Natural killer cell (primary cell): ENCODE measurements around the gene CAAP1. TPM values are rescaled to one million over a fixed set of nuclear protein-coding genes. Genes with fewer than 3 reads are reported as not detected.

Experiments used
- ATAC-seq, 3 donors: fragments of 150-1000 bp in 2 of 3; fragments of 200-7000 bp in 1 of 3; cut with Tn5 transposase; 1 replicate in 1 of 3; 2 replicates in 2 of 3; pipeline ENCODE4 v1.10.0; 2021; ENCODE audit warnings: mild to moderate bottlenecking in 2 of 3, moderate library complexity in 2 of 3
- DNase-seq, 2 donors: peaks; one replicate each; pipeline versions ENCODE4 v3.0.0 to v3.0.0-alpha.2; 2013 to 2021; ENCODE audit warnings: mixed read lengths in 1 of 2
- H3K27ac ChIP-seq: one replicate; pipeline ENCODE4 v1.5.1; 2013; ENCODE audit warnings: mild to moderate bottlenecking, low read length
- H3K27me3 ChIP-seq: one replicate; pipeline ENCODE4 v1.6.1; 2013; ENCODE audit warnings: low read length; ENCODE audit not compliant: control insufficient read depth, insufficient read depth
- H3K36me3 ChIP-seq: one replicate; pipeline ENCODE4 v1.6.1; 2013; ENCODE audit warnings: low read length; ENCODE audit not compliant: control insufficient read depth, insufficient read depth
- H3K4me1 ChIP-seq: one replicate; pipeline ENCODE4 v1.6.1; 2013; ENCODE audit warnings: low read length; ENCODE audit not compliant: control insufficient read depth, insufficient read depth
- H3K4me3 ChIP-seq: one replicate; pipeline ENCODE4 v1.5.1; 2013; ENCODE audit warnings: low read length
- H3K9me3 ChIP-seq: one replicate; pipeline ENCODE4 v1.6.1; 2013; ENCODE audit warnings: low read length; ENCODE audit not compliant: control insufficient read depth, insufficient read depth
- H3K27ac Mint-ChIP-seq, 2 donors: one replicate each; pipeline ENCODE4 v1.8.0; 2022; ENCODE audit warnings: mild to moderate bottlenecking in 2 of 2, mixed read lengths in 2 of 2, moderate library complexity in 1 of 2
- H3K27me3 Mint-ChIP-seq, 2 donors: one replicate each; pipeline ENCODE4 v1.8.0; 2022; ENCODE audit warnings: low read depth in 2 of 2, mixed read lengths in 2 of 2
- H3K36me3 Mint-ChIP-seq: one replicate; pipeline ENCODE4 v1.8.0; 2022; ENCODE audit warnings: mixed read lengths
- H3K4me1 Mint-ChIP-seq, 2 donors: one replicate each; pipeline ENCODE4 v1.8.0; 2022; ENCODE audit warnings: mixed read lengths in 2 of 2
- H3K4me3 Mint-ChIP-seq: one replicate; pipeline ENCODE4 v1.8.0; 2022; ENCODE audit warnings: mild to moderate bottlenecking, moderate library complexity, mixed read lengths
- H3K9me3 Mint-ChIP-seq, 2 donors: one replicate each; pipeline ENCODE4 v1.8.0; 2022; ENCODE audit warnings: mixed read lengths in 2 of 2
- WGBS: methylation state at CpG from one replicate; pipeline ENCODE4 v1.1.7; 2013; ENCODE audit warnings: missing lambda C conversion rate; ENCODE audit not compliant: insufficient coverage; 5-methylcytosine and 5-hydroxymethylcytosine counted together
- intact Hi-C: fragments of 100-400 bp; cut with micrococcal nuclease; formaldehyde crosslinking; loops from one replicate; pipeline ENCODE4 v1.14.2; 2022
- total RNA-seq, 4 donors: library from RNA; stranded (reverse); fragments of 120-200 nt in 1 of 4; gene quantifications; one replicate each; pipeline versions ENCODE4 v1.2.3 to v1.2.4, GENCODE V29; 2013 to 2022
- TF ChIP-seq, protein P1 (sequence below): fragments of 200-600 bp; IDR thresholded peaks from one replicate; pipeline ENCODE4 v1.8.0; 2022; ENCODE audit warnings: antibody characterized with exemption

CAAP1 gene
- total RNA-seq, 3 donors from 2014 or later (not counting 1 experiment from before 2014, with no cell fraction given): 12.6 to 16.8 (median 15.2) TPM

DNA sequence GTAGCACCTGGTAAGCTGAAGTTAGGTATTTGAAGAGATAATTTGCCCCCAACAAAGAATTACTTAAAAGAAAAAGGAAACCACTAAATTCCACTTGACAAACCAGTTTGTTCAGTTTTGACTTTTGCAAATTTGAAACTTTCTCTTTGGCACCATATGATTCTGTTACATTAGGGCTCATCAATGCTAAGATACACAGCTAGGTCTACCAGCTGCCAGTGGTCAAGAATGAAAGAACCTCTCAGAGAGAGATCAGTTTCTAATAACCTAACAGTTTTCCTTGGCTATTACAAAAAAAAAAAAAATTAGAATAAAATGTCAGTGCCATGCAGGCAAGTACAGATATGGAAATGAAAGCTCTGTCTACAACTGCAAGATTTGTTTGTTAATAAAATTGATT lies 92.3 kb downstream of the CAAP1 start:
- DNase-seq (no peak), ATAC-seq (no peak)
- no peaks in the 10 kb centered on the region for H3K36me3 ChIP-seq
- intact Hi-C loops: no loop called here
- no peak overlapping the region for H3K27ac Mint-ChIP-seq
- H3K4me3 ChIP-seq: no peak overlapping the region
- no peaks in the 10 kb centered on the region for H3K4me1 ChIP-seq
- H3K9me3 Mint-ChIP-seq: no peaks in the 10 kb centered on the region
- TF ChIP-seq, protein P1, sequence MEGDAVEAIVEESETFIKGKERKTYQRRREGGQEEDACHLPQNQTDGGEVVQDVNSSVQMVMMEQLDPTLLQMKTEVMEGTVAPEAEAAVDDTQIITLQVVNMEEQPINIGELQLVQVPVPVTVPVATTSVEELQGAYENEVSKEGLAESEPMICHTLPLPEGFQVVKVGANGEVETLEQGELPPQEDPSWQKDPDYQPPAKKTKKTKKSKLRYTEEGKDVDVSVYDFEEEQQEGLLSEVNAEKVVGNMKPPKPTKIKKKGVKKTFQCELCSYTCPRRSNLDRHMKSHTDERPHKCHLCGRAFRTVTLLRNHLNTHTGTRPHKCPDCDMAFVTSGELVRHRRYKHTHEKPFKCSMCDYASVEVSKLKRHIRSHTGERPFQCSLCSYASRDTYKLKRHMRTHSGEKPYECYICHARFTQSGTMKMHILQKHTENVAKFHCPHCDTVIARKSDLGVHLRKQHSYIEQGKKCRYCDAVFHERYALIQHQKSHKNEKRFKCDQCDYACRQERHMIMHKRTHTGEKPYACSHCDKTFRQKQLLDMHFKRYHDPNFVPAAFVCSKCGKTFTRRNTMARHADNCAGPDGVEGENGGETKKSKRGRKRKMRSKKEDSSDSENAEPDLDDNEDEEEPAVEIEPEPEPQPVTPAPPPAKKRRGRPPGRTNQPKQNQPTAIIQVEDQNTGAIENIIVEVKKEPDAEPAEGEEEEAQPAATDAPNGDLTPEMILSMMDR: no peak
- no peaks in the 10 kb centered on the region for H3K27me3 ChIP-seq
- no peaks in the 10 kb centered on the region for H3K27me3 Mint-ChIP-seq
- H3K9me3 ChIP-seq: no peaks in the 10 kb centered on the region
- no peak overlapping the region for H3K4me3 Mint-ChIP-seq
- H3K36me3 Mint-ChIP-seq: no peaks in the 10 kb centered on the region
- no peak overlapping the region for H3K27ac ChIP-seq
- no peaks in the 10 kb centered on the region for H3K4me1 Mint-ChIP-seq

DNA sequence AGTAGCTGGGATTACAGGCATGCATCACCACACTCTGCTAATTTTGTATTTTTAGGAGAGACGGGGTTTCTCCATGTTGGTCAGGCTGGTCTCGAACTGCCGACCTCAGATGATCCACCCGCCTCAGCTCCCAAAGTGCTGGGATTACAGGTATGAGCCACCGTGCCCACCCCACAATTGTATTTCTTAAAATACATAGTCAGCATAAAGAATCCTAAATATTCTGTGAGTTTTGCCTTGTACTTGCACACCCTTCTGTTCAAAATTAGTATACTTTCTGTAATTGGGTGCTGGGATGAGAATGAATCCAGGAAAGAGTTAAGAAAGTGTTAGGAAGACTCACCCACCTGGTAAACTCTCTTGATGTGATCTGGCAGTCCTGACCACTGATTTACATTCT lies 101.3 kb downstream of the CAAP1 start:
- Histone ChIP-seq H3K4me3 (no peak overlapping the region), H3K27me3 (no peaks in the 10 kb centered on the region), H3K27ac (no peak overlapping the region), H3K36me3 (no peaks in the 10 kb centered on the region), H3K4me1 (no peaks in the 10 kb centered on the region), H3K9me3 (no peaks in the 10 kb centered on the region)
- TF ChIP-seq, protein P1: no peak
- DNase-seq (no peak), ATAC-seq (no peak)
- Mint-ChIP-seq H3K4me3 (no peak overlapping the region), H3K27me3 (peaks cover 0 to 6% of the 10 kb centered on the region in 2 donors), H3K36me3 (no peaks in the 10 kb centered on the region), H3K4me1 (no peaks in the 10 kb centered on the region), H3K9me3 (peaks cover 4 to 5% of the 10 kb centered on the region in 2 donors), H3K27ac (no peak overlapping the region)
- intact Hi-C loops: no loop called here
- 95% methylated on average over 5 of the region's 5 CpGs for WGBS

Other genes with a start within 250 kb of the CAAP1 start
- gene PLAA, start 54.4 kb upstream of the CAAP1 start, total RNA-seq: 10 to 100 TPM; 38.1 to 51.2 (median 45.5) TPM
- 1 to 10 TPM; 6.0 to 8.7 (median 7.0) TPM for gene IFT74, start 63.6 kb upstream of the CAAP1 start, total RNA-seq
- gene LRRC19, start 112.9 kb upstream of the CAAP1 start, total RNA-seq: not detected
- gene TEK, start 216.4 kb upstream of the CAAP1 start, total RNA-seq: not detected